Esophagus muscularis mucosa (tissue), 4 donors: ENCODE measurements around the gene UBR2.

ENCODE experiments used
- CTCF ChIP-seq, 3 experiments: fragments of 200-600 bp in 2 of 3; fragments of 450-650 bp in 1 of 3; sonication (generic) in 2 of 3; IDR thresholded peaks; one replicate each; pipeline ENCODE4 v1.5.1; 2017 to 2019; ENCODE audit warnings: antibody characterized with exemption in 3 of 3, mild to moderate bottlenecking in 2 of 3, moderate library complexity in 1 of 3
- EP300 ChIP-seq: sonication (generic); formaldehyde crosslinking; IDR thresholded peaks from one replicate; pipeline ENCODE4 v1.6.1; 2017; ENCODE audit warnings: antibody characterized with exemption
- POLR2A ChIP-seq: fragments of 450-650 bp; IDR thresholded peaks from one replicate; pipeline ENCODE4 v1.6.1; 2017; ENCODE audit warnings: antibody characterized with exemption, moderate library complexity, mild to moderate bottlenecking, low read depth
- POLR2AphosphoS5 ChIP-seq, 2 donors: sonication (generic); formaldehyde crosslinking; IDR thresholded peaks; one replicate each; pipeline ENCODE4 v1.6.1; 2017; ENCODE audit warnings: antibody characterized with exemption in 2 of 2

- TF ChIP-seq CTCF (IDR thresholded peaks at IDR 0.05) = no peak
- no peak for TF ChIP-seq EP300
- TF ChIP-seq POLR2AphosphoS5 (IDR thresholded peaks at IDR 0.05) = no peak
- TF ChIP-seq POLR2A = no peak
These were observed 66.0 kb downstream of the UBR2 start for GRCh38 chr6:42629845-42630244.
